Glutamatergic neuron (in vitro differentiated cells): ENCODE results near the gene MED17. TPM values are rescaled to one million over a fixed set of nuclear protein-coding genes. Genes with fewer than 3 reads are reported as not detected.

Source experiments
- DNase-seq: peaks from one replicate; pipeline ENCODE4 v3.0.0; 2022
- H3K27ac Mint-ChIP-seq: one replicate; pipeline ENCODE4 v1.8.0; 2020; ENCODE audit warnings: mild to moderate bottlenecking, mixed read lengths, inconsistent platforms; ENCODE audit not compliant: unreplicated experiment
- H3K27me3 Mint-ChIP-seq: one replicate; pipeline ENCODE4 v1.8.0; 2020; ENCODE audit warnings: mild to moderate bottlenecking, moderate library complexity, mixed read lengths, inconsistent platforms; ENCODE audit not compliant: unreplicated experiment
- H3K36me3 Mint-ChIP-seq: one replicate; pipeline ENCODE4 v1.8.0; 2020; ENCODE audit warnings: mild to moderate bottlenecking, mixed read lengths, inconsistent platforms; ENCODE audit not compliant: unreplicated experiment
- H3K4me1 Mint-ChIP-seq: one replicate; pipeline ENCODE4 v1.8.0; 2020; ENCODE audit warnings: mild to moderate bottlenecking, low read depth, mixed read lengths, inconsistent platforms; ENCODE audit not compliant: unreplicated experiment
- H3K4me3 Mint-ChIP-seq: one replicate; pipeline ENCODE4 v1.8.0; 2020; ENCODE audit warnings: mild to moderate bottlenecking, mixed read lengths, inconsistent platforms; ENCODE audit not compliant: unreplicated experiment
- H3K9me3 Mint-ChIP-seq: one replicate; pipeline ENCODE4 v1.8.0; 2020; ENCODE audit warnings: mild to moderate bottlenecking, moderate library complexity, mixed read lengths, inconsistent platforms; ENCODE audit not compliant: unreplicated experiment
- CTCF ChIP-seq: fragments of 200-600 bp; sonication (generic); IDR thresholded peaks from one replicate; pipeline ENCODE4 v1.5.0; 2021; ENCODE audit not compliant: partially characterized antibody, unreplicated experiment
- total RNA-seq: library from RNA; stranded (reverse); fragmentation: NEBNext Ultra II Directional; extraction: Animal tissue kit (Norgen Biotek cat#: 25700); gene quantifications from one replicate; pipeline ENCODE4 v1.2.1, GENCODE V29; 2021; ENCODE audit not compliant: unreplicated experiment

Gene MED17
- total RNA-seq, 1 donor from 2014 or later = 73.0 TPM

DNA sequence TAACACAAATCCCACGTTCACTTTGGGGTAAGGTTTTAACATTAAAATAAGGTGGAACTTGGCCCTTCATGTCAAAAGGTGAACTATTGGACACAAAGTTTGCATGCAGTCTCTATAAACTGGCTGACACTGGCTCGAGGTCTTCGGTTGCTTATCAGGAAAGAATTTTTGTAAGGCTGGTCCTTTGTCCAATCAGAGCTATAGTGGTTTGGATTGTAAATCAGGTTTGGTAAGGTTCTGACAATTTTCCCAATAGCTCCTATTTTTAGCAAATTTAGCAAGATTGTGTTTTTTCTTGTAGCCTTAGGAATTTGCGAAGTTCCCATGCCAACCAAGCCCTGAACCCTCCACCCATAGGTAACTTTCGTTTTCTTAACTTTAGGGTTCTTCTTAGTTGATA is 17.6 kb upstream of the MED17 start:
- Mint-ChIP-seq H3K27me3 (peaks cover 3% of the 10 kb centered on the region), H3K4me1 (no peaks in the 10 kb centered on the region), H3K9me3 (peaks cover 2% of the 10 kb centered on the region), H3K27ac (no peak overlapping the region), H3K4me3 (no peak overlapping the region), H3K36me3 (peaks cover under 1% of the 10 kb centered on the region)
- no peak for DNase-seq
- TF ChIP-seq CTCF = no peak

GRCh38 chr11:93767018-93767417 is 17.1 kb upstream of the MED17 start:
- Mint-ChIP-seq H3K4me1 (no peaks in the 10 kb centered on the region), H3K9me3 (peaks cover 6% of the 10 kb centered on the region), H3K27ac (no peak overlapping the region), H3K27me3 (peaks cover 3% of the 10 kb centered on the region), H3K36me3 (peaks cover 5% of the 10 kb centered on the region), H3K4me3 (no peak overlapping the region)
- no peak for DNase-seq
- TF ChIP-seq CTCF = no peak

DNA sequence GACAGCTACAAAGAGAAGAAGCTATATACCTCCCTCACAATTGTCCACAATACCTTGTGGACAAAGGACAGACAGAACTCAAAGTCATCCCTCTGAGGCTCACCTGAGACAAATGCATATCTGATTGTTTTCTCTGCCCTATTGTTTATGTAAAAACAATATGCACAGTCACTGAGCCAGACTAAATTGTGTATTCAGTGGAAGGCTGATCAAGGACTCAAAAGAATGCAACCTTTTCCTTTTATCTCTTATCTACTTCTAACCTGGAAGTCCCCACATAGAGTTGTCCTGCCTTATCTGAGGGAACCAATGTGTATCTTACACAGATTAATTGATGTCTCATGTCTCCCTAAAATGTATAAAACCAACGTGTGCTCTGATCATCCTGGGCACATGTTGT is 13.9 kb upstream of the MED17 start:
- TF ChIP-seq CTCF = no peak
- H3K27me3 Mint-ChIP-seq = peaks cover 2% of the 10 kb centered on the region
- DNase-seq = no peak
- H3K36me3 Mint-ChIP-seq = peaks cover 9% of the 10 kb centered on the region
- H3K4me1 Mint-ChIP-seq = no peaks in the 10 kb centered on the region
- peaks cover 7% of the 10 kb centered on the region for H3K9me3 Mint-ChIP-seq
- no peak overlapping the region for H3K4me3 Mint-ChIP-seq
- H3K27ac Mint-ChIP-seq = no peak overlapping the region

- peaks cover 8% of the 10 kb centered on the region for H3K9me3 Mint-ChIP-seq
- no peaks in the 10 kb centered on the region for H3K4me1 Mint-ChIP-seq
- peaks cover 9% of the 10 kb centered on the region for H3K36me3 Mint-ChIP-seq
- DNase-seq = no peak
- H3K4me3 Mint-ChIP-seq = no peak overlapping the region
- TF ChIP-seq CTCF = no peak
- H3K27ac Mint-ChIP-seq = no peak overlapping the region
- H3K27me3 Mint-ChIP-seq = no peaks in the 10 kb centered on the region
Observed at GRCh38 chr11:93772123-93772522, 12.0 kb upstream of the MED17 start.

- Mint-ChIP-seq H3K27ac (no peak overlapping the region), H3K4me1 (no peaks in the 10 kb centered on the region), H3K27me3 (no peaks in the 10 kb centered on the region), H3K4me3 (no peak overlapping the region), H3K36me3 (peaks cover 9% of the 10 kb centered on the region), H3K9me3 (peaks cover 7% of the 10 kb centered on the region)
- TF ChIP-seq CTCF = no peak
- DNase-seq = no peak
Observed at GRCh38 chr11:93773045-93773477, 11.0 kb upstream of the MED17 start.
